ENCODE data around the gene HEMK1.

HEMK1 gene

GRCh38 chr3:50580683-50581458 is 11.5 kb downstream of the HEMK1 start:
- TF ChIP-seq CTCF (IDR thresholded peaks at IDR 0.05; ENCODE audit: low read length) (no peak), EZH2 (IDR thresholded peaks at IDR 0.05; ENCODE audit: borderline replicate concordance, low read length) (no peak)
- Histone ChIP-seq H3K27ac (ENCODE audit: low read depth, low read length, poor library complexity, severe bottlenecking) (no peak overlapping the region), H4K20me1 (ENCODE audit: insufficient read depth, low read length) (no peaks in the 10 kb centered on the region), H3K27me3 (ENCODE audit: insufficient read depth, low read length) (no peaks in the 10 kb centered on the region), H3K9me3 (ENCODE audit: low read length) (no peaks in the 10 kb centered on the region), H3K36me3 (ENCODE audit: insufficient read depth, low read length) (no peaks in the 10 kb centered on the region), H3K4me1 (ENCODE audit: insufficient read depth, low read length, severe bottlenecking) (no peaks in the 10 kb centered on the region), H3K9ac (ENCODE audit: low read length) (no peak overlapping the region), H3F3A (ENCODE audit: insufficient read depth, low read length) (no peaks in the 10 kb centered on the region), H3K4me3 (ENCODE audit: low read depth, low read length, poor library complexity, severe bottlenecking) (no peak overlapping the region), H3K79me2 (ENCODE audit: insufficient read depth, low read length) (no peaks in the 10 kb centered on the region), H2AFZ (ENCODE audit: low read length) (no peak overlapping the region), H3K9me2 (ENCODE audit: low read depth, low read length) (no peaks in the 10 kb centered on the region), H3K4me2 (ENCODE audit: low read length) (no peak overlapping the region)

- no peak overlapping the region for H3K4me2 ChIP-seq (ENCODE audit: low read length)
- no peaks in the 10 kb centered on the region for H3K27me3 ChIP-seq (ENCODE audit: insufficient read depth, low read length)
- H3K79me2 ChIP-seq (ENCODE audit: insufficient read depth, low read length) = no peaks in the 10 kb centered on the region
- H3K4me1 ChIP-seq (ENCODE audit: insufficient read depth, low read length, severe bottlenecking) = no peaks in the 10 kb centered on the region
- H3K9me2 ChIP-seq (ENCODE audit: low read depth, low read length) = no peaks in the 10 kb centered on the region
- H3K4me3 ChIP-seq (ENCODE audit: low read depth, low read length, poor library complexity, severe bottlenecking) = no peak overlapping the region
- H3K9ac ChIP-seq (ENCODE audit: low read length) = no peak overlapping the region
- no peak overlapping the region for H3K27ac ChIP-seq (ENCODE audit: low read depth, low read length, poor library complexity, severe bottlenecking)
- H3K9me3 ChIP-seq (ENCODE audit: low read length) = no peaks in the 10 kb centered on the region
- H4K20me1 ChIP-seq (ENCODE audit: insufficient read depth, low read length) = no peaks in the 10 kb centered on the region
- H3K36me3 ChIP-seq (ENCODE audit: insufficient read depth, low read length) = no peaks in the 10 kb centered on the region
- no peak overlapping the region for H2AFZ ChIP-seq (ENCODE audit: low read length)
- TF ChIP-seq CTCF (IDR thresholded peaks at IDR 0.05; ENCODE audit: low read length) (no peak), EZH2 (IDR thresholded peaks at IDR 0.05; ENCODE audit: borderline replicate concordance, low read length) (no peak)
- no peaks in the 10 kb centered on the region for H3F3A ChIP-seq (ENCODE audit: insufficient read depth, low read length)
Measured at GRCh38 chr3:50581459-50581842, 12.1 kb downstream of the HEMK1 start.

- no peak for TF ChIP-seq EZH2 (IDR thresholded peaks at IDR 0.05; ENCODE audit: borderline replicate concordance, low read length)
- no peak for TF ChIP-seq CTCF (IDR thresholded peaks at IDR 0.05; ENCODE audit: low read length)
- H3F3A ChIP-seq (ENCODE audit: insufficient read depth, low read length) = no peaks in the 10 kb centered on the region
- H3K4me2 ChIP-seq (ENCODE audit: low read length) = no peak overlapping the region
Measured at GRCh38 chr3:50582083-50582482, 12.8 kb downstream of the HEMK1 start.

More at GRCh38 chr3:50582083-50582482, 12.8 kb downstream of the HEMK1 start:
- H3K4me1 ChIP-seq (ENCODE audit: insufficient read depth, low read length, severe bottlenecking) = no peaks in the 10 kb centered on the region
- H3K9me3 ChIP-seq (ENCODE audit: low read length) = no peaks in the 10 kb centered on the region
- H3K27ac ChIP-seq (ENCODE audit: low read depth, low read length, poor library complexity, severe bottlenecking) = no peak overlapping the region
- no peaks in the 10 kb centered on the region for H4K20me1 ChIP-seq (ENCODE audit: insufficient read depth, low read length)
- H3K4me3 ChIP-seq (ENCODE audit: low read depth, low read length, poor library complexity, severe bottlenecking) = no peak overlapping the region
- H3K27me3 ChIP-seq (ENCODE audit: insufficient read depth, low read length) = no peaks in the 10 kb centered on the region
- H3K79me2 ChIP-seq (ENCODE audit: insufficient read depth, low read length) = no peaks in the 10 kb centered on the region
- no peaks in the 10 kb centered on the region for H3K36me3 ChIP-seq (ENCODE audit: insufficient read depth, low read length)
- H2AFZ ChIP-seq (ENCODE audit: low read length) = no peak overlapping the region
- H3K9me2 ChIP-seq (ENCODE audit: low read depth, low read length) = no peaks in the 10 kb centered on the region
- H3K9ac ChIP-seq (ENCODE audit: low read length) = no peak overlapping the region

Measured in OCI-LY1 (cell line).